ENCODE data around the gene TRMT2A. TPM values are rescaled to one million over a fixed set of nuclear protein-coding genes. Genes with fewer than 3 reads are reported as not detected.

Gene TRMT2A
- total and polyA plus RNA-seq, 2 of the 8 experiments (the other 6 are each of a cell fraction or from before 2014, with no cell fraction given), result 44.9 to 50.3 TPM

GRCh38 chr22:20127318-20127868 is 10.4 kb upstream of the TRMT2A start:
- no peak overlapping the region for H3K56ac ChIP-seq (replicated peaks; ENCODE audit: insufficient read length, low read depth, low read length)
- H2BK20ac ChIP-seq (ENCODE audit: low read length), result no peak overlapping the region
- CTCF ChIA-PET (ENCODE audit: partially characterized antibody), result interaction anchor here (0.8 kb wide), 1 partner anchor 11 kb away, joined by 3 read pairs; the partner anchor contains the start of gene RANBP1
- H3K9ac ChIP-seq (replicated peaks in 1 of 4; ENCODE audit: extremely low read depth in 1 of 4, low read depth in 3 of 4, low read length in 3 of 4), result no peak overlapping the region; a peak in 1 of 7 replicates
- H3K9me3 ChIP-seq (ENCODE audit: insufficient read depth in 2 of 2, low read depth in 1 of 2, low read length in 1 of 2), result no peaks in the 10 kb centered on the region
- H3K4me1 ChIP-seq (replicated peaks in 1 of 4; ENCODE audit: control insufficient read depth in 3 of 4, insufficient read depth in 4 of 4, low read length in 3 of 4), result peaks cover 0 to 7% (median 2%) of the 10 kb centered on the region in 4 experiments; a peak in 4 of 7 replicates
- H3K18ac ChIP-seq (ENCODE audit: extremely low read depth, low read length), result no peak overlapping the region
- no peak overlapping the region for H3K27ac ChIP-seq (ENCODE audit: low read depth, low read length)
- 96% methylated on average over 15 of the region's 15 CpGs; no CpG with 5 or more reads in 1 of the 2 experiments for WGBS, 2 experiments (ENCODE audit: extremely low coverage in 1 of 2, insufficient coverage in 1 of 2, insufficient read length in 1 of 2, insufficient replicate concordance in 2 of 2, low coverage in 1 of 2, low lambda C conversion rate in 2 of 2, missing lambda C conversion rate in 1 of 2)
- H3K4ac ChIP-seq (replicated peaks; ENCODE audit: insufficient read length, low read depth, low read length), result no peak overlapping the region
- H4K8ac ChIP-seq (ENCODE audit: extremely low read depth, insufficient read depth, low read length), result peak overlapping the region; percentile 20; the same call in 1 of the 2 replicates
- H2AK5ac ChIP-seq (ENCODE audit: low read depth, low read length), result no peak overlapping the region
- no peak for DNase-seq (ENCODE audit: low read depth in 1 of 2, low spot score in 2 of 2)
- no peak overlapping the region for H2BK5ac ChIP-seq (ENCODE audit: low read depth, low read length)
- no peak overlapping the region for H3K4me3 ChIP-seq (ENCODE audit: extremely low read depth in 1 of 4, insufficient read depth in 2 of 4, low read depth in 3 of 4, low read length in 4 of 4)
- no peak overlapping the region for H4K91ac ChIP-seq (replicated peaks; ENCODE audit: insufficient read length, low read length)
- no peak overlapping the region for H2BK15ac ChIP-seq (ENCODE audit: low read length)
- H2BK12ac ChIP-seq (ENCODE audit: low read depth, low read length), result no peak overlapping the region
- peaks cover 7 to 21% of the 10 kb centered on the region in 2 experiments; a peak in 3 of 4 replicates for H3K79me2 ChIP-seq (ENCODE audit: control insufficient read depth in 1 of 2, insufficient read depth in 2 of 2, low read length in 2 of 2)
- POLR2A ChIA-PET (ENCODE audit: partially characterized antibody), result interaction anchor here (0.7 to 8.3 kb wide), 14 partner anchors 9 to 159 kb away, joined by 3 to 223 read pairs (median 5); partner anchors contain the start of genes DGCR8, RANBP1 and TRMT2A
- H2BK120ac ChIP-seq (replicated peaks; ENCODE audit: low read depth, low read length), result no peak overlapping the region
- H3K23me2 ChIP-seq (ENCODE audit: low read depth, low read length), result peaks cover 11% of the 10 kb centered on the region; the same call in 1 of the 2 replicates
- H3K36me3 ChIP-seq (ENCODE audit: control insufficient read depth in 2 of 4, insufficient read depth in 4 of 4, low read length in 3 of 4), result peaks cover 29 to 48% (median 37%) of the 10 kb centered on the region in 4 experiments
- H2AFZ ChIP-seq (ENCODE audit: low read length), result no peak overlapping the region
- peaks cover 6% of the 10 kb centered on the region for H3K79me1 ChIP-seq (ENCODE audit: low read depth, low read length)
- no peak for TF ChIP-seq NRF1 (IDR thresholded peaks at IDR 0.05; ENCODE audit: low read depth, low read length)
- TF ChIP-seq SRF (IDR thresholded peaks at IDR 0.05; ENCODE audit: low read depth, low read length), result no peak
- TF ChIP-seq CBX5 (IDR thresholded peaks at IDR 0.05; ENCODE audit: low read depth, low read length), result no peak
- peak in 1 of 2 experiments; percentile 52; a peak in 1 of 3 replicates for TF ChIP-seq POLR2A (IDR thresholded peaks at IDR 0.05; ENCODE audit: control extremely low read depth in 1 of 2, low read depth in 2 of 2, low read length in 2 of 2)
- no peak for TF ChIP-seq SUZ12 (IDR thresholded peaks at IDR 0.05; ENCODE audit: low read length)
- peak; percentile 77; the same call in 1 of the 2 replicates for TF ChIP-seq POLR2AphosphoS5 (IDR thresholded peaks at IDR 0.05; ENCODE audit: low read depth, low read length)
- no peak overlapping the region for H3K4me2 ChIP-seq (ENCODE audit: insufficient read depth in 1 of 2, low read depth in 2 of 2, low read length in 2 of 2)
- no peaks in the 10 kb centered on the region; a peak in 2 of 7 replicates for H3K27me3 ChIP-seq (replicated peaks in 1 of 4; ENCODE audit: control insufficient read depth in 3 of 4, extremely low read depth in 1 of 4, insufficient read depth in 3 of 4, low read length in 3 of 4)
- no peak for FAIRE-seq
- H3K23ac ChIP-seq (ENCODE audit: insufficient read length), result no peak overlapping the region
- H4K20me1 ChIP-seq (replicated peaks in 1 of 2; ENCODE audit: control insufficient read depth in 1 of 2, insufficient read depth in 2 of 2, low read length in 2 of 2), result peaks cover 30 to 45% of the 10 kb centered on the region in 2 experiments
- no peak overlapping the region for H3K14ac ChIP-seq (ENCODE audit: insufficient read length)
- H4K5ac ChIP-seq (ENCODE audit: insufficient read length, low read depth, low read length), result no peak overlapping the region
